Activated CD4-positive, CD25-positive, alpha-beta regulatory T cell treated with anti-CD3 and anti-CD28 coated beads, Interleukin-2, amount 50 U/mL, for 72 hours (primary cell): ENCODE results near the gene VSIG8.

Experiments
- DNase-seq: peaks from one replicate; pipeline ENCODE4 v3.0.0; 2021

The VSIG8 gene

GRCh38 chr1:159828176-159828575 is 34.3 kb downstream of the VSIG8 start:
- DNase-seq = no peak

- DNase-seq = no peak
Observed at GRCh38 chr1:159827549-159827948, 34.9 kb downstream of the VSIG8 start.

DNA sequence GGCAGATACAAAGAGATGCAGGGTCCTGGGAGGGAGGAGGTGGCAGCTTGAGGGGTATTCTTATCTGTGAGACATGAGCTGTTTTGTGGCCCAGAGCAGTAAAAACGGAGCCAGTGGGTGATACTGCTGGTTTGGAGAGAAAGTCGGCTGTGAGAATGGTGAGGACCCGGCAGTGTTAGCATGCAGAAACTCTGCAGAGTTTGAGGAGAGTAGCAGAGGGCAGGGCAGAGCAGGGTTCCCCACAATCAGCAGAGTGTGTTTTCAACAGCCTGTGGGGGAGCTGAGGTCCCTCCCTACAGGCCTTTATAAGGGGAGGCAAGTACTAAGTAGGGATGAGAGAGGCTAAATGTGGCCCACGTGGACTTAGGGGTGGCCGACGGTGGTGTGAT is 35.4 kb downstream of the VSIG8 start:
- no peak for DNase-seq

DNA sequence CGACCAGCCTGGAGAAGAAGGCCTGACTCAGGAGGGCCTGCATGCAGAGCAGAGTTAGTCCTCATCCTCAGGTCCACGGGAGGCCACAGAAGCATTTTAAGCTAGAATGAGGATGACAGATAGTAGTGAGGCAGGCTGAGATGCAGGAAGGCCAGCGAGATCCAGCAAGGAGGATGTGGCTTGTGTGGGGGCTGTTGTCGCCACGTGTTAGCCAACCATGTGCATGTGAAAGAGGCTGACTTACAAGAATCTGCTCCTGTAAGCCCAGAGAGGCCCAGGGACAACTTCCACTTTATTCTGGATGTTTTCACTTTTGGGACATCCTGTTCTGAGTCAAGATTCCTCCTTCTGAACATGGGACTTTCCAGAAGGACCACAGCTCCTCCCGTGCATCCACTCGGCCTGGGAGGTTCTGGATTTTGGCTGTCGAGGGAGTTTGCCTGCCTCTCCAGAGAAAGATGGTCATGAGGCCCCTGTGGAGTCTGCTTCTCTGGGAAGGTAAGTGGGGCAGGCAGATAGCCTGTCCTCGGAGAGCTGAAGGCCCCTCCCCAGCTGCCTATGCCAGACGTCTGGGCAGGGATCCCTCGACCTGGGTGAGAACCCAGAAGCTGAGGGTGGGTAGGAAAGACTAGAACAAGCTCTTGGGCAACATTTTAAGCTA is 35.9 kb downstream of the VSIG8 start, which contains the start of gene SLAMF8:
TSS of gene SLAMF8 (plus strand) at position 433 of the 661 bp plus-strand sequence. CDS start at position 459, 26 bp downstream.
- DNase-seq = peak; percentile 44

GRCh38 chr1:159825564-159825963 is 36.9 kb downstream of the VSIG8 start:
- no peak for DNase-seq

GRCh38 chr1:159823406-159823805 is 39.1 kb downstream of the VSIG8 start:
- no peak for DNase-seq

GRCh38 chr1:159821171-159821867 is 41.1 kb downstream of the VSIG8 start:
- no peak for DNase-seq

DNA sequence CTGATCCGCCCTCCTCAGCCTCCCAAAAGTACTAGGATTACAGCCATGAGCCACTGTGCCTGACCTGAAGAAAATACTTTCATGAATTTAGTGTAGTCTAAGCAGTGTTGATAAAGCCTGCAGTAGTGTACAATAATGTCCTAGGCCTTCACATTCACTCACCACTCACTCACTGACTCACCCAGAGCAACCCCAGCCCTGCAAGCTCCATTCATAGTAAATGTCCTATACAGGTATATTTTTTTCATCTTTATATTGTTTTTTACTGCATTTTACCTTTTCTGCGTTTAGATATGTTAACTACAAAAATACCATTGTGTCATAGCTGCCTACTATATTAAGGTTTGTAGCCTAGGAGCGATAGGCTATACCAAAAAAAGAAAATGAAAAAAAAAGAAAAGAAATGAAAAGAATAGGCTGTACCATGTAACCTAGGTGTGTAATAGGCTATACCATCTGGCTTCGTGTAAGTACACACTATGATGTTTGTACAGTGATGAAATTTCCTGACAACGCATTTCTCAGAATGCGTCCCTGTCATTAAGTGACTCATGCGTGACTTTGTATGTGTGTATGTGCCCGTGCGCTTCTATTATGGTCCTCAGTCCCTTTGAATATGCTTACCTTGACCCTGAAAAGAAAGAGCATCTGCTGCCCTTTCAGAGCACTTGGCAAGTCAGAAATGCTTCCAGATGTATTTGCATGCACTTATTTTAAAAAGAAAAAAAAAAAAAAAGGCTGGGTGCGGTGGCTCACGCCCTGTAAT is 45.0 kb downstream of the VSIG8 start:
- DNase-seq = no peak

- DNase-seq = no peak
Observed at GRCh38 chr1:159815926-159816325, 46.5 kb downstream of the VSIG8 start.

- DNase-seq = no peak
Observed at GRCh38 chr1:159804924-159805323, 57.5 kb downstream of the VSIG8 start.
